ENCODE results near the gene RABGGTB.

DNA sequence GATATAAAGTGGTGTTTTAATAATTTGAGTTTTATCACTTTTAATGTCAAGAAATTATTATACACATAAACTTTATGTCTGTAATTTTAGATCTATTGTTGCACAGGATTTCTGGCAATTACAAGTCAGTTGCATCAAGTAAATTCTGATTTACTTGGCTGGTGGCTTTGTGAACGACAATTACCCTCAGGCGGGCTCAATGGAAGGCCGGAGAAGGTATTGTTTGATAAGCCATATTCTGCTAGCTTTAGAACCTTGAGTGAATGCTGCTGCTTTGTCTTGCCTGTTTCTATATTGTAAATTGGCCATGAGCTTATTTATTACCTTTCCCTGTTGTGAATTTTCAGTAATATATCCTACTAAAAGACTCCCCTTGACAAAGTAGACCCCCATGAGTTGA, 6.0 kb downstream of the RABGGTB start:
- TF ChIP-seq TAF1 (IDR thresholded peaks at IDR 0.05; ENCODE audit: low read depth) (no peak), FOXM1 (IDR thresholded peaks at IDR 0.05; ENCODE audit: borderline replicate concordance, low read depth) (no peak), EP300 (IDR thresholded peaks at IDR 0.05; ENCODE audit: borderline replicate concordance) (no peak), CEBPB (IDR thresholded peaks at IDR 0.05) (no peak), CREB1 (IDR thresholded peaks at IDR 0.05; ENCODE audit: low read depth) (no peak), EGR1 (IDR thresholded peaks at IDR 0.05) (no peak), RAD21 (IDR thresholded peaks at IDR 0.05; ENCODE audit: low read depth) (no peak), YY1 (IDR thresholded peaks at IDR 0.05; ENCODE audit: low read depth) (no peak)
- TF ChIP-seq, protein P1, sequence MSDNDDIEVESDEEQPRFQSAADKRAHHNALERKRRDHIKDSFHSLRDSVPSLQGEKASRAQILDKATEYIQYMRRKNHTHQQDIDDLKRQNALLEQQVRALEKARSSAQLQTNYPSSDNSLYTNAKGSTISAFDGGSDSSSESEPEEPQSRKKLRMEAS (IDR thresholded peaks at IDR 0.05): no peak

All from Ishikawa (cell line).